AG04450 (cell line): ENCODE measurements around the gene RPP40. TPM values are rescaled to one million over a fixed set of nuclear protein-coding genes. Genes with fewer than 3 reads are reported as not detected.

Experiments used
- CTCF ChIA-PET: fragments of 300-600, 350-600 bp; formaldehyde crosslinking; extraction: SDS; loops from one replicate; lab custom pipeline; 2022; ENCODE audit warnings: antibody characterized with exemption, inconsistent platforms; lab: Charles Lee
- POLR2A ChIA-PET: fragments of 350-600 bp; formaldehyde crosslinking; extraction: SDS; loops from one replicate; lab custom pipeline; 2021; ENCODE audit warnings: antibody characterized with exemption, inconsistent platforms; lab: Yijun Ruan, JAX
- DNase-seq: peaks from one replicate; pipeline ENCODE4 v3.0.0-alpha.2; 2011; ENCODE audit warnings: low read depth, low spot score
- H3K27ac ChIP-seq: one replicate; pipeline ENCODE4 v1.5.1; 2012; ENCODE audit warnings: low read depth, low read length, control low read depth
- H3K27me3 ChIP-seq: one replicate; pipeline ENCODE4 v1.6.0; 2012; ENCODE audit warnings: low read length; ENCODE audit not compliant: control insufficient read depth, insufficient read depth
- H3K4me3 ChIP-seq: 2 replicates; pipeline ENCODE4 v1.5.1; 2011; ENCODE audit warnings: mild to moderate bottlenecking, low read depth, low read length, control low read depth
- H3K9me3 ChIP-seq: 2 replicates; pipeline ENCODE4 v1.5.1; 2012; ENCODE audit warnings: low read length; ENCODE audit not compliant: control insufficient read depth, insufficient read depth
- CTCF ChIP-seq: IDR thresholded peaks from 2 replicates; pipeline ENCODE4 v1.5.1; 2011; ENCODE audit warnings: low read depth, low read length, control low read depth, inconsistent platforms
- polyA plus RNA-seq: library from polyadenylated mRNA; depleted of rRNA; stranded (reverse); fragments of >200 nt; gene quantifications from 2 replicates; pipeline ENCODE4 v1.2.3, GENCODE V29; 2011

Gene RPP40
- polyA plus RNA-seq, 1 experiment: 8.2 TPM

- Histone ChIP-seq H3K27ac (no peak overlapping the region), H3K27me3 (no peaks in the 10 kb centered on the region), H3K9me3 (no peaks in the 10 kb centered on the region; the same call in 1 of the 2 replicates), H3K4me3 (no peak overlapping the region)
- no peak for DNase-seq
- ChIA-PET POLR2A (no interaction called here), CTCF (no interaction called here)
- TF ChIP-seq CTCF: no peak
Observed at GRCh38 chr6:4999586-4999985, 4.3 kb downstream of the RPP40 start.

GRCh38 chr6:4997862-4998261 is 6.0 kb downstream of the RPP40 start:
- CTCF ChIA-PET: interaction anchor here (0.5 kb wide), 1 partner anchor 197 kb away, joined by 3 read pairs; no protein-coding TSS in a partner anchor
- POLR2A ChIA-PET: no interaction called here

GRCh38 chr6:4994741-4995140 is 9.1 kb downstream of the RPP40 start:
- ChIA-PET POLR2A (no interaction called here), CTCF (no interaction called here)
- Histone ChIP-seq H3K4me3 (no peak overlapping the region), H3K27me3 (no peaks in the 10 kb centered on the region), H3K27ac (no peak overlapping the region), H3K9me3 (no peaks in the 10 kb centered on the region)
- TF ChIP-seq CTCF: no peak
- no peak for DNase-seq

More at GRCh38 chr6:4997862-4998261, 6.0 kb downstream of the RPP40 start:
- TF ChIP-seq CTCF: no peak
- no peak for DNase-seq
- Histone ChIP-seq H3K9me3 (no peaks in the 10 kb centered on the region), H3K4me3 (no peak overlapping the region), H3K27ac (no peak overlapping the region), H3K27me3 (no peaks in the 10 kb centered on the region)

GRCh38 chr6:4987432-4987831 is 16.4 kb downstream of the RPP40 start:
- Histone ChIP-seq H3K4me3 (no peak overlapping the region), H3K27ac (no peak overlapping the region), H3K9me3 (peaks cover 3% of the 10 kb centered on the region; the same call in 1 of the 2 replicates), H3K27me3 (no peaks in the 10 kb centered on the region)
- no peak for TF ChIP-seq CTCF
- no peak for DNase-seq
- POLR2A ChIA-PET: no interaction called here
- CTCF ChIA-PET: interaction anchor here (0.5 kb wide), 1 partner anchor 16 kb away, joined by 3 read pairs; no protein-coding TSS in a partner anchor

- ChIA-PET POLR2A (no interaction called here), CTCF (interaction anchor here (0.5 kb wide), 1 partner anchor 16 kb away, joined by 3 read pairs; no protein-coding TSS in a partner anchor)
- TF ChIP-seq CTCF: no peak
- peaks cover 3% of the 10 kb centered on the region; the same call in 1 of the 2 replicates for H3K9me3 ChIP-seq
- no peaks in the 10 kb centered on the region for H3K27me3 ChIP-seq
- H3K4me3 ChIP-seq: no peak overlapping the region
- H3K27ac ChIP-seq: no peak overlapping the region
- DNase-seq: no peak
Observed at GRCh38 chr6:4986999-4987398, 16.8 kb downstream of the RPP40 start.
